Mesangial cell (primary cell): ENCODE data around the gene TAB2. TPM values are rescaled to one million over a fixed set of nuclear protein-coding genes. Genes with fewer than 3 reads are reported as not detected.

ENCODE experiments used
- total RNA-seq: library from RNA; depleted of rRNA; stranded (reverse); fragments of >200 nt; gene quantifications from 2 replicates; pipeline ENCODE4 v1.2.3, GENCODE V29; 2015

Gene TAB2, protein sequence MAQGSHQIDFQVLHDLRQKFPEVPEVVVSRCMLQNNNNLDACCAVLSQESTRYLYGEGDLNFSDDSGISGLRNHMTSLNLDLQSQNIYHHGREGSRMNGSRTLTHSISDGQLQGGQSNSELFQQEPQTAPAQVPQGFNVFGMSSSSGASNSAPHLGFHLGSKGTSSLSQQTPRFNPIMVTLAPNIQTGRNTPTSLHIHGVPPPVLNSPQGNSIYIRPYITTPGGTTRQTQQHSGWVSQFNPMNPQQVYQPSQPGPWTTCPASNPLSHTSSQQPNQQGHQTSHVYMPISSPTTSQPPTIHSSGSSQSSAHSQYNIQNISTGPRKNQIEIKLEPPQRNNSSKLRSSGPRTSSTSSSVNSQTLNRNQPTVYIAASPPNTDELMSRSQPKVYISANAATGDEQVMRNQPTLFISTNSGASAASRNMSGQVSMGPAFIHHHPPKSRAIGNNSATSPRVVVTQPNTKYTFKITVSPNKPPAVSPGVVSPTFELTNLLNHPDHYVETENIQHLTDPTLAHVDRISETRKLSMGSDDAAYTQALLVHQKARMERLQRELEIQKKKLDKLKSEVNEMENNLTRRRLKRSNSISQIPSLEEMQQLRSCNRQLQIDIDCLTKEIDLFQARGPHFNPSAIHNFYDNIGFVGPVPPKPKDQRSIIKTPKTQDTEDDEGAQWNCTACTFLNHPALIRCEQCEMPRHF
- total RNA-seq = 18.6 and 20.2 TPM in 2 replicates

GRCh38 chr6:149317644-149318571, at the start of gene TAB2:
Gene TAB2 (plus strand): TSS chr6:149317712. CDS start chr6:149369998, 52,286 bp downstream.

GRCh38 chr6:149400050-149400449, 82.5 kb downstream of the TAB2 start, which contains the start of gene SUMO4:
Gene SUMO4 (plus strand): TSS chr6:149400262. CDS start chr6:149400392, 130 bp downstream.

Other genes with a start within 250 kb of the TAB2 start
- not detected in 2 replicates for gene SUMO4, start 82.5 kb downstream of the TAB2 start, total RNA-seq
- 0.13 TPM in 1 of 2 replicates, not detected in the other for gene ZC3H12D, start 167.3 kb downstream of the TAB2 start, total RNA-seq
- 9.0 and 9.8 TPM in 2 replicates for gene PPIL4, start 228.3 kb downstream of the TAB2 start, total RNA-seq
- 21.8 and 32.1 TPM in 2 replicates for gene GINM1, start 248.7 kb downstream of the TAB2 start, total RNA-seq